Breast epithelium (tissue), 3 donors: ENCODE measurements around the gene ATP8B1.

Source experiments
- CTCF ChIP-seq, 3 donors: fragments of 450-650 bp; IDR thresholded peaks; one replicate each; pipeline ENCODE4 v1.5.1; 2016 to 2017; ENCODE audit warnings: antibody characterized with exemption in 3 of 3, mild to moderate bottlenecking in 3 of 3, moderate library complexity in 3 of 3
- POLR2A ChIP-seq: fragments of 450-650 bp; IDR thresholded peaks from one replicate; pipeline ENCODE4 v1.6.1; 2016; ENCODE audit warnings: antibody characterized with exemption, mild to moderate bottlenecking, moderate library complexity
- POLR2AphosphoS5 ChIP-seq, 3 donors: sonication (generic); formaldehyde crosslinking; IDR thresholded peaks; one replicate each; pipeline ENCODE4 v1.6.1; 2017; ENCODE audit warnings: antibody characterized with exemption in 3 of 3

GRCh38 chr18:57831597-57832377 is 28.7 kb upstream of the ATP8B1 start:
- TF ChIP-seq POLR2AphosphoS5 (IDR thresholded peaks at IDR 0.05) (no peak), CTCF (IDR thresholded peaks at IDR 0.05) (no peak), POLR2A (no peak)
